ENCODE data around the gene ADARB1.

DNA sequence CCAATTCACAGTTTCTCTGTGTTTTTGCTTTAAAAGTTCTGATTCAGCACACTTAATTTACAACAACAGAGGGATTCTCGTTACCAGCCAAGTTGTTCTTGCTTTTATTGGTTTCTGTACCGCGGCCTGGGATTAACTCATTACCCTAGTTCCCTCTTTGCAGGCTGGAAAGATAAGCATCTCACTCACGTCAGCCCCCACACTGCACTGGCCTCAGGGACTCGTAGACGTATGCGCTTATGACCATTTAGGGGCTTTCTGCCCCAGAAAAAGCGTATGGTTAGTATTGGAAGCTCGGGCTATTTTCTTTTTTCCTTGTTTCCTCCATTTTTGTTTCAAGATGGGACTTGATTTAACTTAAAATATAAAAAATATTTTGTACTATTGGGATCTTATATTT, 137.3 kb downstream of the ADARB1 start:
- TF ChIP-seq, protein P1, sequence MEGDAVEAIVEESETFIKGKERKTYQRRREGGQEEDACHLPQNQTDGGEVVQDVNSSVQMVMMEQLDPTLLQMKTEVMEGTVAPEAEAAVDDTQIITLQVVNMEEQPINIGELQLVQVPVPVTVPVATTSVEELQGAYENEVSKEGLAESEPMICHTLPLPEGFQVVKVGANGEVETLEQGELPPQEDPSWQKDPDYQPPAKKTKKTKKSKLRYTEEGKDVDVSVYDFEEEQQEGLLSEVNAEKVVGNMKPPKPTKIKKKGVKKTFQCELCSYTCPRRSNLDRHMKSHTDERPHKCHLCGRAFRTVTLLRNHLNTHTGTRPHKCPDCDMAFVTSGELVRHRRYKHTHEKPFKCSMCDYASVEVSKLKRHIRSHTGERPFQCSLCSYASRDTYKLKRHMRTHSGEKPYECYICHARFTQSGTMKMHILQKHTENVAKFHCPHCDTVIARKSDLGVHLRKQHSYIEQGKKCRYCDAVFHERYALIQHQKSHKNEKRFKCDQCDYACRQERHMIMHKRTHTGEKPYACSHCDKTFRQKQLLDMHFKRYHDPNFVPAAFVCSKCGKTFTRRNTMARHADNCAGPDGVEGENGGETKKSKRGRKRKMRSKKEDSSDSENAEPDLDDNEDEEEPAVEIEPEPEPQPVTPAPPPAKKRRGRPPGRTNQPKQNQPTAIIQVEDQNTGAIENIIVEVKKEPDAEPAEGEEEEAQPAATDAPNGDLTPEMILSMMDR (conservative IDR thresholded peaks at IDR 0.05; ENCODE audit: low read depth, low read length): no peak
- no peak for TF ChIP-seq EZH2 (IDR thresholded peaks at IDR 0.05; ENCODE audit: borderline replicate concordance, low read depth, low read length, poor library complexity, severe bottlenecking)
